GM18861 (cell line): Measurements from ENCODE around the gene OSCP1.

Source experiments
- ATAC-seq: cut with Tn5 transposase; IDR thresholded peaks from one replicate; pipeline ENCODE4 v1.9.1; 2021; ENCODE audit not compliant: unreplicated experiment

Gene OSCP1

DNA sequence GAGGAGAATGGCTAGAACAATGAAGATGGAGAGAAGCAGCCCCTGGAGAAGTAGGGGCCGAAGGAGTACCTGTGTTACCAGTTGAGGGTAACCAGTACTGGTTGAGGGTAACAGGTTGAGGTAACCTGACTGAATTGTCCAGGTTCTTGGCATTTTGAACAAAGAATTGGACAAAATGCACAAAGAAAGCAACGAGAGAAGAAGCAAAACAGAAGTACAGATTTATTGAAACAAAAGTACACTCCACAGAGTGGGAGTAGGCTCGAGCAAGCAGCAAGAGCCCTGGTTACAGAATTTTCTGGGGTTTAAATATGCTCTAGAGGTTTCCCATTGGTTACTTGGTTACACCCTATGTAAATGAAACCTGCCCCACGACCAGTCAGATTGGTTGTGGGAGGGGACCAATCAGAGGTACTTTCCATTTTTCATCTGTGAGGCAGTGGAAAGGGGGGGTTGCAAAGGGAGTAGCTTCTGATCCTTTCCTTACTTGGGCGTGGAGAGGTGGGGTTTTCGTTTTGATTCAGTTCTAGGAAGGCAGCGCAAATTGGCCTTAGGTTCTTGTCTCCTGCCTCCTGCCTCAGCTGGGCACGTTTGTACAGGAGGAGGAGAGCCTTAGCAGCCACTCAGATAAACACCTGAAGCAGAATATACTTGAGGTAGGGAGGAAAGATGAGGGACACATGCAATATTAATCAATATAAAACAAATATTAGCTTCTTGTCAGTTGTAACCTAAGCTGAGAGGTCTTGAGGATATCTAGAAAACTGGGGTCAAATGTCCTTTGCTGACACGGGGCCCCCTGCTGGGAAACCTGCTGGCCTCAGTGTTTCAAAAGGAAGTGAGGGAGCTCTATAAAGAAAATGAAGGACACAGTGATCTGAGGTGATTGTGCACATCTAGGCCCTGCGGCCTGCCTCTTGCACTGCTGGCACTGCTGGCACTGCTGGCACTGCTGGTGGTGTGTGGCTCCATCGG, 38.3 kb downstream of the OSCP1 start:
- ATAC-seq: no peak

- ATAC-seq: no peak
Observed at GRCh38 chr1:36408479-36408878, 41.8 kb downstream of the OSCP1 start.

DNA sequence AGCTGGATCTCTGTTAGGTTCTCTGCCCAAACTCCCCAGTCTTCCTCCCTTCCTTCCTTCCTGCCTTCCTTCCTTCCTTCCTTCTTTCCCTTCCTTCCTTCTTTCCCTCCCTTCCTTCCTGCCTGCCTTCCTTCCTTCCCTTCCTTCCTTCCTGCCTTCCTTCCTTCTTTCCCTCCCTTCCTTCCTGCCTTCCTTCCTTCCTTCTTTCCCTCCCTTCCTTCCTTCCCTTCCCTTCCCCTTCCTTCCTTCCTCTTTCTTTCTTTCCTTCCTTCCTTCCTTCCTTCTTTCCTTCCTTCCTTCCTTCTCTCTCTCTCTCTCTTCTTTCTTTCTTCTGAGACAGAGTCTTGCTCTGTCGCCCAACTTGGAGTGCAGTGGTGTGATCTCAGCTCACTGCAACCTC, 43.8 kb downstream of the OSCP1 start:
- no peak for ATAC-seq

DNA sequence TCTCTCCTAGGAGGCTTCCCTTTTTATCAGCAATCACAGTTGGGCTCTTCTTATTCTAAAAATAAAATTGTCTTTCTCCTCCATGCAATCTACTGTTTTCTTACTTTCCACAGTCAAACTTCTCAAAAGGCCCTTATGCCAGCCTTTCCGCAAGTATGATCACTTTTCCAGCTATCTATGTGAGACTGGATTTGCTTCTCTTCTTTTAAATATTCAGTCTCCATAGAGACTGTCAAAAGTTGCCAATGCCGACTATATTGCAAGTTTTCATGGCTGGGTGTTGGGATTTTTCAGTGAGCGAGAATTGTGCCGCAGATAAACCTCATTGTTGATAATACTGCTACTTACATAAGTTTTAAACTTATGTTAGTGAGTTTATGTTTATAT, 47.8 kb downstream of the OSCP1 start:
- no peak for ATAC-seq

- no peak for ATAC-seq
Observed at GRCh38 chr1:36401602-36402503, 48.4 kb downstream of the OSCP1 start.

DNA sequence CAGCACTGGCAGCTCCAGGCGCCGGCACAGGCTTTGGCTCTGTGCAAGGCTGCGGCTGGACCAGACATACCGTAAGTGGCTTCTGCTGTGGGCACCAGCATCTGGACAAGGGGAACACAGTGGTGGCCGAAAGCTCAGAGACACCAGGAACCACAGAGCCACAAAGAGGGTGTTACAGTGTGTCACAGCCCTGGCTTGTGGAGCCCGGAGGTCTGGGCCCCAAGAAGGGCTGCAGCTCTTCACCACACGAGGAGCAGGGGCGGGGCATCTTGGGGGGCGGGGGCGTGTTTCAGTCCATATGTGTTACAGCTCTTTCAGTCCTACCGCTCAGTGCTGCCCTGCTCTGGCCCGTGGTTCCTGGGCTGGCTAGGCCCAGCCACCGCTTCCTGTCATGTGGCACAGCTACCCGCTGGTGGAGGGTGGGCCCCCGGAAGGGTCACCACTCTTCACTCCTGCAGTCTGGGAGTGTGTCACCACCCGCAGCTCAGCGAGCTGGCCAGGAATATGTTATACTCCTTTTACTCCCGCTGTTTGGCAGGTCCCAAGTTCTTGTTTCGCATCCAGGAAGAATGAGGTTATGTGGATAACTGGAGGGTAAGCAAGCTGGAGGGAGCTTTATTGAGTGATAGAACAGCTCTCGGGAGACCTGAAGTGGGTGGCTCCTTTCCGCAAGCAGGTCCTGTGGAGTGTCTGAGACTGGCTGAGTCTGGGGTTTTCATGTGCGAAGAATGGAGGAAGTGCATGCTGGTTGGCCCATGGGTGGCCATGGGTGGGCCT, 49.2 kb downstream of the OSCP1 start:
- no peak for ATAC-seq

- no peak for ATAC-seq
Observed at GRCh38 chr1:36400514-36400824, 49.8 kb downstream of the OSCP1 start.

DNA sequence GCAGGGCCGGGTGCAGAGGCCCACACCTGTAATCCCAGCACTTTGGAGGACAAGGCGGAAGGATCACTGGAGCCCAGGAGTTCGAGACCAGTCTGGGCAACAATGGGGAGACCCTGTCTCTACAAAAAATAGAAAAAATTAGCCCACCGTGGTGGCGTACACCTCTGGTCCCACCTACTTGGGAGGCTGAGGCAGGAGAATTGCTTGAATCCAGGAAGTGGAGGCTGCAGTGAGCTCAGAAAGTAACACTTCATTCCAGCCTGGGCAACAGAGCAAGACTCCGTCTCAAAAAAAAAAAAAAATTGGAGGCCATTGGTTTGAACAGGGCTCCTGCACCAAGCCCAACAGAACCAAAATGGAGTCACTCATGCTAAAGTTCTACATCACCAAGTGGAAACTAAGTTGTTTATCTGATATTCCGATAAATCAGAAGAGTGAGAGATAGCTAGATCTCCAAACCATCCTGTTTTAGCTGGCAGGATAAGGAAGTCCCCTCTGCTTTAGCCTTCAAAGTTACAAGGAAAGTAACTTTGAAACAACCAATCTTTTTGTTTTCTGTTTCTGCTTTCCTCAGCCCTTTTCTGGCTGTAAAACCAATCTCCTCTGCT, 51.8 kb downstream of the OSCP1 start:
- no peak for ATAC-seq

DNA sequence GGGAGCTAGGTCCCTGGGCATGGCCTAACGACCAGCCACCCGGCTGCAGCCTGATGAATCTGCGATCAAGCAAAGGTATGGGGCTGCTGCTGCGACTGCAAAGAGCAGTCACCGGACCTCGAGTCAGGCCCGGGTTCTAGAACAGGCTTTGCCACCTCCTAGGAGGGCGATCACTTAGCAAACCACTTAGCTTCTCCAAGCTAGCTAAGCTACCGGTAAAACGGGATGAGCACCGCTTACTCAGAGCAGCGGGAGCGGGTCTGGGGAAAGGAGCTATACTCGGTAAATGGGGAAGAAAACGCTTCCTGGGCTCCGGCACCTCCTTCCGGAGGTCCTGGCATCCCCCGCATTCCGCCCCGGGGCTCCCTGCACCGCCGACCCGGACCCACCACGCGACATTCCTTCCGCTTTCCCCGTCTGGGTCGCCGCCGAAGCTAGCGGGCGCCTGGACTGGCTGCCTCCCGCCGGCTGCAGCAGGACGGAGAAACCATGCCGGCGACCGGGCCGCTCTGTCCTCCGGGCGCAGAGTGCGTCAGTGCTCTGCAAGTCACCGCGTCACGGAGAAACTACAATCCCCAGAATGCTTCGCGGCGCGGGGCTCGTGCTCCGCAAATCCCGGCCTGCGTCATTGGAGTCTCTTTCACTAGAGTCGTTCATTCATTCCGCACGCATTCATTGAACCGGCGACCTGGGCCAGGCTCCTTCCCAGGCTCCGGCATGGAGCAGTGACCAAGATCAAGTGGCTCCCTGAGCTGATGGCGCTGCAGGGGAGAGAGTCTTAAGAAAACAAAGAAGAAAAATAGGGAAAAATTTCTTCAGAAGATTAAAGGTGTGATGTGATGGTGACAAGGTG, 52.6 kb downstream of the OSCP1 start, which contains the start of gene LSM10:
TSS of gene LSM10 (minus strand) at position 531 of the 853 bp plus-strand sequence. CDS start 3,779 bp downstream, outside the sequence.
- ATAC-seq: peak; percentile 68

GRCh38 chr1:36397083-36397377, 53.2 kb downstream of the OSCP1 start:
- ATAC-seq: peak; percentile 11

- no peak for ATAC-seq
Observed at GRCh38 chr1:36396359-36396758, 53.9 kb downstream of the OSCP1 start.

DNA sequence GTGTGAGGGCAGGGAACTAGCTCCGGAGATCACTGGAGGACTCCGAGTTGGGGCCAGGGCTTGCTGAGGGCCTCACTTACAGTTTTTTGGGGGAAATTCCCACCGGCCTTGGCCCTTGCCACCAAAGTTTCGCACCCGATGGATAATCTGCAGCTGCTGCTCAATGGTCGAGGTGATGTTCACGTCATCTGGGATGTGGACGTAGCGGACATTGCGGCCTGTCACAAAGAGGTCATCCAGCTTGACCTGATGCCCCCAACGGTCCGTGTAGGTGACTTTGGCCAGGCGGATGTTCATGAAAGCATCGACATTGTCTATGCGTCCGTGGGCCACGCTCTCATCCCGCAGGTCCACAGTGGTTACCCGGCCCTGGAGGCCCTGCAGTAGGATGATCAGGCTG, 56.6 kb downstream of the OSCP1 start:
- no peak for ATAC-seq

DNA sequence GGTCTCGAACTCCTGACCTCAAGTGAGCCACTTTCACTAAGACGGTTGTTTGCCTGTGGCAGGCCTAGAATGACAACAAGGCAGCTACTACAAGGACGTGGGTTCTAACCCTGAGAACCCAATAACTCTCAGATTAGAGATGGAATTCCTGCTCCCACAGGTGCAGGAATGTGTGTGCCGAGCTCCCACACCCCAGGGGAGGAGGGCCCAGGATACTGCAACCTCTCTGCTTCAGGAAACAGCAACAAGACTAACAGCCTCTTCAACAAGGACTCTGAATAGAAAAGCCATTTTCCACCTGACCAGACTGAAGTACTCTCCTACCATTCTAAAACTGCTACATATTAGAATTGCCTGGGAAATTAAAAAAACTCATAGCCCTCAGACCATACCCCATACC, 57.4 kb downstream of the OSCP1 start:
- no peak for ATAC-seq

DNA sequence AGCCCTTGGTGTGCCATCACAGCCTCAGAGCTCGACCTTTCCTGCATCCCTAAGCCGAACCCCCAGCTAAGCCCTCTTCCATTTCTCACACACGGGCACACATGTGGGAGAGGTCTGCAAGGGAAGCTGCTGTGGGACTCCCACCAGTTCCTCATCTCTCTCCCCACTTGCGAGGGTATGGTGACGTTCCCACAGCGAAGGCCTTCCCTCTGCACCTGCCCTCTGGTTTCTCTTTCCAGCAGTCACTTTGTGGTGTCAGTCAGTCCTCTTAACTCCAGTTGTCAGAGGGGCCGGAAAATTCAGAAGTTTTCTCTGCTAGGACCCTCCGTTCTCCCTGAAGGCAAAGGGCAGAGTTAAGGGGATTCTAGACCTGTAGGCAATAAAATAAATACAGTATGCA, 59.0 kb downstream of the OSCP1 start:
- ATAC-seq: no peak

DNA sequence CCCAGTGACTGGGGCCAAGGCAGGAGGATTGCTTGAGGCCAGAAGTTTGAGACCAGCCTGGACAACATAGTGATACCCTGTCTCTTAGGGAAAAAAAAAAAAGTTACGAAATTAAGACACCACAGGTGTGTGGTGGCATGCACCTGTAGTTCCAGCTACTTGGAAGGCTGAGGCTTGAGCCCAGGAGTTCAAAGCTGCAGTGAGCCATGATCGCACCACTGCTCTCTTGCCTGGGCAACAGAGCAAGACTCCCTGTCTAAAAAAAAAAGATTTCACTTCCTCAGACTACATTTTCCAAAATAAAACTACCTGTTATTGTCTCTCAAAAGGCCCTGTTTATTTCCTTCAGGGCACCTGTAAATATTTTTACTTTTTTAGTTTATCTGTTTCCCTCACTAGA, 59.8 kb downstream of the OSCP1 start:
- no peak for ATAC-seq

GRCh38 chr1:36389999-36390398, 60.3 kb downstream of the OSCP1 start:
- ATAC-seq: no peak

GRCh38 chr1:36389261-36389660, 61.0 kb downstream of the OSCP1 start:
- no peak for ATAC-seq

DNA sequence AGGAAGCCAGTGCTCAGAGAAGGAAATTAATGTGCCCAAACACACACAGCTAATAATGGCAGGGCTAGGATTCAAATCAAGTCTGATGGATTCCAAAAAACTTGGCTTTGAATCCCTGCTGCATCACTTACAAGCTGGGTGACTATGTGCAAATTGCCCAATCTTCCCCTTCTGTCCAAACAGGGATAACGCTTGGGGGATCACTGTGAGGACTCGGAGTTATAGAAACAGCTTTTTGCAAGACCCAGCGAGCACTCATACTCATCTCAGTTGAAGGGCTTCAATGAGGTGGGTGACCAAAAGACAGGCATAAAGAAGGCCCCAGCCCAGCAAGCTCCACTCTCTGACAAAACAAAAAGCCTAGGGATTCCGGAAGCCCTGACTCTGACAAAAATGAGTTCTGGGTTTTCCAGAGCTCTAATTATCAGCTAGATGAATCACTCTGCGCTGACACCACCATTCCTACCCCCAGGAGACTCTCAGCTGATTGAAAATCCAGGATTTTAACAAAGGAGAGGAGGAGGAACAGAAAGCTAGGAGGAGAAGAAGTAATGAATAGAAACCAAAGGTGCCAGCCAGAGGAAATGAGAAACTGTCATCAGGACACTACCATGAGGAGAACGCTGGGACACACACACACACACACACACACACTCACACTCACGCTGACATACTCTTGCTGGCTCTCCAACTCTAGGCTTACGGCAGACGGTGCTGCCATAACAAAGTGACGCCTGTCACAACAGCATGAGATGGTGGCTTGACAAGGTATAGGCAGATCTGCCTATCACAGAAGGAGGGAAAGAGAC, 62.9 kb downstream of the OSCP1 start:
- no peak for ATAC-seq
